Renal cortical epithelial cell (primary cell): ENCODE results near the gene SLC16A10. TPM values are rescaled to one million over a fixed set of nuclear protein-coding genes. Genes with fewer than 3 reads are reported as not detected.
"Not testable (repeated sequence)": the region's sequence is repeated elsewhere in the genome, so short reads cannot be mapped to it uniquely, and the experiment has no call there.

ENCODE experiments used
- DNase-seq: peaks from one replicate; pipeline ENCODE4 v3.0.0-alpha.2; 2011; ENCODE audit warnings: low read depth
- total RNA-seq: library from RNA; depleted of rRNA; stranded (reverse); fragments of >200 nt; gene quantifications from 2 replicates; pipeline ENCODE4 v1.2.3, GENCODE V29; 2014

SLC16A10 gene
- total RNA-seq, 1 donor from 2014 or later = 1.1 TPM

DNA sequence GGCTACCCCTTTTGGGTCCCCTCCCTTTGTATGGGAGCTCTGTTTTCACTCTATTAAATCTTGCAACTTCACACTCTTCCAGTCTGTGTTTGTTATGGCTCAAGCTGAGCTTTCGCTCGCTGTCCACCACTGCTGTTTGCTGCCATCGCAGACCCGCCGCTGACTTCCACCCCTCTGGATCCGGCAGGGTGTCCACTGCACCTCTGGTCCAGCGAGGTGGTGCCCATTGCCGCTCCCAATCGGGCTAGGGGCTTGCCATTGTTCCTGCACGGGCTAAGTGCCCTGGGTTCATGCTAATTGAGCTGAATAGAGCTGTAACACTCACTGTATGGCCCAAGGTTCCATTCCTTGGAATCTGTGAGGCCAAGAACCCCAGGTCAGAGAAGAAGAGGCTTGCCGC is 43.7 kb downstream of the SLC16A10 start:
- not testable (repeated sequence) for DNase-seq

DNA sequence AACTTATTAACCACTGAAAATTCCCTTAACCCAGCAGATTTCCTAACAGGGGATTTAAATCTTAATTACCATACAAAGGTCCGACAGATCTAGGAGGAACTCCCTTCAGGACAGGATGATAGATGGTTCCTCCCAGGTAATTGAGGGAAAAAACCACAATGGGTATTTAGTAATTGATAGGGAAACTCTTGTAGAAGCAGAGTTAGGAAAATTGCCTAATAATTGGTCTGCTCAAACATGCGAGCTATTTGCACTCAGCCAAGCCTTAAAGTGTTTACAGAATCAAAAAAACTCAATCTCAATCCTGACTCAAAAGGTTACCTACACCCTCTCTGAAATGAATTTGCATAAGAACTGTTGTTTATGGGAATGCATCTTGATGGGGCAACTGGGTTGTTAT is 45.4 kb downstream of the SLC16A10 start:
- peak; percentile 92 for DNase-seq

GRCh38 chr6:111134236-111134869 is 47.0 kb downstream of the SLC16A10 start:
- not testable (repeated sequence) for DNase-seq

GRCh38 chr6:111137489-111138093 is 50.3 kb downstream of the SLC16A10 start:
- DNase-seq = not testable (repeated sequence)

- peak; percentile 51 for DNase-seq
These were observed 60.1 kb downstream of the SLC16A10 start for GRCh38 chr6:111147440-111147839.

DNA sequence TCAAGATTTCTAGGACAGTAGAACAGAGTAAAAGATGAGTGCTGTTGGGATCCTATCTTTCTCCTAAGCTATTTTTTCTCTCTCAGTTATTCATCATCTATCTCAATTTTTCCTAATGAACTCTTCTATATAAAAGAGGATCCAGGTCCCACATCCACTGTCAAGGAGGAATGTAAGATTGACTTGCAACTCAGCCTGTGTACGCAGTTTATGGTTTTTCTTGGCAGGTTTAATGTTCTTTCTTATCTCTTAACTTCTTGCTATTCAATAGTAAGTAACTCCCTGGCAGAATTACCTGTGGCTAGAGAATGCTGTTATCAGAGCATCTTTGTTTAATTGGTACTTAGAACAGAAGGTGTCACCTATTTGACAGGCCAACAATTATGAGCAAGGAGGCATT is 60.8 kb downstream of the SLC16A10 start:
- DNase-seq = no peak

DNA sequence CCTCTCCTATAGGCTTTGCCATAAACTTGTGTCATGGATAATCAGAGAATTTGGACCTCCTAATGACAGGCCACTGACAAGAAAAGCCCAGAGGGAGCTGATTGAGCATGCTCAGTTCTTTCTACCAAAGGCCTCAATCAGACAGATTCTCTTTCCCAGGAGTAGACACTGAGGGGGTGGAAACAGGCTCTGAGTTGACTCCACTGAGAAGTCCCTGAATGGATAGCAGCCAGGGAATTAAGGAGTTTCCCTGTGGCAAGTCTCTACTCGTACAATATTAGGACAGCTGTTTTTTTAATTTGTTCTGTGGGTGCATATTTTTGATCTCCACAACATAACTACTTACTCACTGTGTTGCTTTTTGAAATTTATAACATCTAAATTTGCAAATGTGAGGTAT is 63.3 kb downstream of the SLC16A10 start:
- DNase-seq = no peak

DNA sequence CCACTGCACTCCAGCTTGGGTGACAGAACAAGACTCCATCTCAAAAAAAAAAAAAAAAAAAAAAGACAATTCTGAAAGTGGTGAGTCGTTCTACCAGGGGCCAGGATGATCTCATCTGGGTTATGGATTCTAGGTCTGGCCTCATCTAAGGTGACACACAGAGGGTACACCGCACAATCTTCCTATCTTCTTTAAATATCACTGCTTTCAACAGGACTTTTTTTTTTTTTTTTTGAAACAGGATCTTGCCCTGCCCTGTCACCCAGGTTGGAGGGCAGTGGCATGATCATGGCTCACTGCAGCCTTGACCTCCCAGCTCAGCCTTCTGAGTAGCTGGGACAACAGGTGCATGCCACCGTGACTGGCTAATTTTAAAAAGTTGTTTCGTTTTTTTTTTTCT is 67.7 kb downstream of the SLC16A10 start:
- no peak for DNase-seq

- no peak for DNase-seq
These were observed 70.1 kb downstream of the SLC16A10 start for GRCh38 chr6:111157412-111157811.

DNA sequence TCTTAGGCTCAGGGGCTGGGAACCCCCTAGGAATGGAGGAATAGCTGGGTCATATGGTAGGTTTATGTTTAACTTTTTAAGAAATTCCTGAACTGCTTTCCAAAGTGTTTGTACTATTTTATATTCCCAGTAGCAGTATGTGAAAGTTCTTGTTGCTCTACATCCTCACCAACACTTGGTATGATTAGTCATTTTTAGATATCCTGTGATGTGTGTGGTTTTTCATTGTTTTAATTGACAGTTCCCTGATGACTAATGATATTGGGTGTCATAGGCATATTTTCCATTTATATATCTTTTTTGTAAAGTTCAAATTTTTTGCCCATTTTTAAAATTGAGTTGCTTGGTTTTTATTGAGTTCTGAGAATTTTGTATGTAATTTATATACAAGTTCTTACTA is 72.3 kb downstream of the SLC16A10 start:
- DNase-seq = no peak

GRCh38 chr6:111161650-111162049 is 74.3 kb downstream of the SLC16A10 start:
- DNase-seq = no peak

DNA sequence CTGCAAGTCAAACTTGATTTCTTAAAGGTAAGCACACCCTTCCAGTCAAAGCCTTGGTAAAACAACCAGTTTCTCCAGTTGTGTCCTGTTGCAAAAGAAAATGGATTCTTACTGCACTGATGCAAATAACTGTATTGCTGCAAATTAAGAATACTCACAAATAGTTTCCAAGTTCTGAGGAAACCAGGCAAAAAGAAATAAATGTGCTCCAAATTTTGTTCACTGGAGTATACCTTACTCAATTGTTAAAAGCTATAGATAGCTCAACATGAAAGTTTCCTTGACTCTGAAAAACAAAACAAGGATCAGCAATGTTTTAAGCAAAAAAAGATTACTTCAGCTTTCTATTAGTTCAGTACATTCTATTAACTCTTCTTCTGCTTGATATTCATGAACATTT is 75.2 kb downstream of the SLC16A10 start:
- DNase-seq = no peak

DNA sequence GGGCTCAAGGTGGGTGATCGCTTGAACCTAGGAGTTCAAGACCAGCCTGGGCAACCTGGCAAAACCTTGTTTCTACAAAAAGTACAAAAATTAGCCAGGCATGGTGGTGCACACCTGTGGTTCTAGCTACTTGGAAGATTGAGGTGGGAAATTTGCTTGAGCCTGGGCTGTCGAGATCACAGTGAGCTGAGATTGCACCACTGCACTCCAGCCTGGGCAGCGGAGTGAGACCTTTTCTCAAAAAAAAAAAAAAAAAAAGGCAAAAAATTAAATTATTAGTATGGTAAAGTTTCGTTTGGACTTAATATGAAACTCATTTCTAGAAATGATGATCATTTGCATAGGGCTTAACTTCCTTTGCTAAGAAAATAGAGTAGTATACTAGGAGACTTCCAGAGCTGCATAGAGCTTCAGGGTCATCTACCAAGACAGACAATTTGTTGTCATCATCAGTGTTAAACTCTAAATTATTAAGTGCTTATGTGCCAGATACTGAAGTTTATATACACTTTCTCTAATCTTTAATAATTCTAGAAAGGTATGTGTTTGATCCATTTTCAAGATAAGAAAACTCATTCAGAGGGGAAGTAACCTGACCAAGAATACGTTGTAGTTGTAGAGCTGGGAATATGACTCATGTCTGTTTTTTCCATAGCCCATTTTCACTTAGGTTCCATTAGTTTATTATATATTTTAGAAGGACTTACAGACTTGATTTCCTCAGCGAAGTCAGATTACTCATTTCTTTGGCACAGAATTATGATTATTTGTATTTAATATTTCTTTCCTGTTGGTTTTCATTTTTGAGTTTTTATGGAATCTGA is 84.5 kb downstream of the SLC16A10 start:
- DNase-seq = no peak

GRCh38 chr6:111172563-111172962 is 85.3 kb downstream of the SLC16A10 start:
- DNase-seq = no peak

DNA sequence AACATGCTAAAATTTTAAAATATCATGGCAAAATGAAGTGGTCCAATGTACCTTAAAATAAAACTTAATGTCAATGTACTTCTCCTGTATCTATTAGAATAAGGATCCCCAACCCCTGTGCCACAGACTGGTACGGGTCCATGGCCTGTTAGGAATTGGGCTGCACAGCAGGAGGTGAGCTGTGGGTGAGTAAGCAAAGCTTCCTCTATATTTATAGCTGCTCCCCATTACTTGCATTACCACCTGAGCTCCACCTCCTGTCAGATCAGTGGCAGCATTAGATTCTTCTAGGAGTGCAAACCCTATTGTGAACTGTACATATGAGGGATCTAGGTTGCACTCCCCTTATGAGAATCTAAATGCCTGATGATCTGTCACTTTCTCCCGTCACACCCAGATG is 86.0 kb downstream of the SLC16A10 start:
- no peak for DNase-seq

- DNase-seq = no peak
These were observed 86.6 kb downstream of the SLC16A10 start for GRCh38 chr6:111173946-111174345.

DNA sequence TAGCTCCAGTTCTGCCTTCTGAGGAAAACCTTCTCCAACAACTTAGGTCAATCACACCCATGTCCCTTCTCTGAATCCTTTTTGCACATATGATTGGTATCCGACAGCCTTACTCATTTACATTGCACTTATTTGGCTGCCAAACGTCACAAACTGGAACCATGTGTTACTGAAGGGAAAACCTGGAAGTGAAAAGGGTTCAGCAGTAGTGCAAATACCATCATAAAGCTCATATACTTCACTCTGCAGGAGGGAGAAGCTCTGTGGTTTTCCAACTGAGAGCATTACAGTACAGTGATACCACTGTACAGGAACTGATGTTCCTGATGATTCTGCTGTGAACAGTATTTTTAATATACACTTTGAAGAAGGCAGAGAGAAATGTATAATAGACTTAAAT is 87.8 kb downstream of the SLC16A10 start:
- DNase-seq = no peak

DNA sequence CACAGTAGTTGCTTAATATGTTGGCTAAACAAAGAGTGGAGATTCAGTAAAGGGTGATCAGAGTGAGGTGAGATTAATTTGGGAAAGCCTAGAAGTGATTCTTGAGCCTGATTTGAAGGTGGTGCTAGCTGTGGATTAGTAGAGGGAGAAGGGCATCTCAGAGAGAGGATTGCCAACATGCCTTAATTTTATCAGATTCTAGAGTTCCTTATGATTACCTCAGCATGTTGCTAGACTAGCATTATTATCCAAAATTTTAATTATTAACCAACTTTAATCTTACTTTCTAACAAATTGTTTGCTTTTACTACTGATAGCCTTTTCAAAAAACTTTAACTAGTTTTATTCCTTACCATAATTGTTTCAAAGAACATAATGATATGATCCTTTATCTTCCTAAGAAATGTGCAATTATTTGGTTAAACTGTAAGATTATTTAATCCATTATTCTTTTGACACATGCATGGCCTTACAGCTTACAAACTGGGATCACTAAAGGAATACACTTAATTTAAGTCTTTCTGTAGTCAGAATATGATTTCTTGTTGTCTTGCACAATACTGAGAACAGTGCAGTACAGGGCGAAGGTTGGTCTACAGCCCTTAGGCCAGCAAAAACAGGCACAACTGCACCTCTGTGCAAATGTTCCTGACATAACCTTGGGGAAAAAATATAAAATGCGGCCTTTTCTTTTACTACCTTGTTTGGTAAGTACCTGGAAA is 88.9 kb downstream of the SLC16A10 start:
- DNase-seq = no peak

GRCh38 chr6:111176760-111177099 is 89.4 kb downstream of the SLC16A10 start:
- DNase-seq = no peak

GRCh38 chr6:111177131-111177530 is 89.8 kb downstream of the SLC16A10 start:
- no peak for DNase-seq

GRCh38 chr6:111183702-111184517 is 96.6 kb downstream of the SLC16A10 start:
- DNase-seq = no peak
